Ramos (cell line): Measurements from ENCODE around the gene DNAJC7.

Experiments
- in situ Hi-C: fragments of 300-500 bp; cut with MboI; formaldehyde crosslinking; loops from one replicate; pipeline ENCODE4 v1.14.3; 2022; ENCODE audit warnings: low sequenced_read_pairs; ENCODE audit not compliant: unreplicated experiment

DNAJC7 gene

GRCh38 chr17:41930009-41930832, 87.0 kb downstream of the DNAJC7 start, which contains the start of gene ODAD4:
ODAD4 (plus strand) TSS chr17:41930617; CDS start chr17:41930724, 107 bp downstream.
- in situ Hi-C loops, result no loop called here

GRCh38 chr17:41928693-41929251, 88.5 kb downstream of the DNAJC7 start:
- in situ Hi-C loops, result no loop called here
